ENCODE data around the gene TCOF1.

Gene TCOF1

GRCh38 chr5:150431574-150431973 lies 74.1 kb downstream of the TCOF1 start:
- no peak for DNase-seq

- DNase-seq = no peak
Observed at GRCh38 chr5:150434464-150434863, 77.0 kb downstream of the TCOF1 start.

- DNase-seq = peak; percentile 88
Observed at GRCh38 chr5:150436141-150436680, 78.7 kb downstream of the TCOF1 start.

GRCh38 chr5:150438873-150439546 lies 81.5 kb downstream of the TCOF1 start:
- DNase-seq = no peak

GRCh38 chr5:150440948-150441812 lies 83.7 kb downstream of the TCOF1 start:
- DNase-seq = no peak

- no peak for DNase-seq
Observed at GRCh38 chr5:150441813-150442698, 84.6 kb downstream of the TCOF1 start.

GRCh38 chr5:150442699-150443080 lies 85.2 kb downstream of the TCOF1 start:
- DNase-seq = no peak

- no peak for DNase-seq
Observed at GRCh38 chr5:150443242-150444075, 86.0 kb downstream of the TCOF1 start.

- DNase-seq = no peak
Observed at GRCh38 chr5:150444770-150445169, 87.3 kb downstream of the TCOF1 start.

- DNase-seq = no peak
Observed at GRCh38 chr5:150446088-150446487, 88.6 kb downstream of the TCOF1 start.

GRCh38 chr5:150446583-150446982 lies 89.1 kb downstream of the TCOF1 start:
- DNase-seq = no peak

GRCh38 chr5:150447188-150447587 lies 89.7 kb downstream of the TCOF1 start:
- DNase-seq = no peak

GRCh38 chr5:150448334-150448733 lies 90.8 kb downstream of the TCOF1 start:
- DNase-seq = no peak

- DNase-seq = no peak
Observed at GRCh38 chr5:150448952-150449516, 91.5 kb downstream of the TCOF1 start.

All from CD4-positive, alpha-beta T cell treated with Interferon gamma for 1 hour (primary cell).